ENCODE measurements around the gene HPCAL1.

The HPCAL1 gene

GRCh38 chr2:10369269-10370255 lies 66.9 kb downstream of the HPCAL1 start:
- no peak for TF ChIP-seq CTCF (conservative IDR thresholded peaks at IDR 0.05; ENCODE audit: low read depth)
- POLR2A ChIA-PET (ENCODE audit: low non-redundant PET) = no interaction called here
- no peak for DNase-seq (ENCODE audit: low spot score)
- 0 out of 2 replicates have a peak overlapping the region, but pooled peaks have one; percentile 7 for H3K27ac ChIP-seq
- CTCF ChIA-PET = interaction anchor here (0.7 kb wide), 1 partner anchor 40 kb away, joined by 3 read pairs; no protein-coding TSS in a partner anchor

- ChIA-PET CTCF (no interaction called here), POLR2A (ENCODE audit: low non-redundant PET) (no interaction called here)
- no peak for DNase-seq (ENCODE audit: low spot score)
- no peak for TF ChIP-seq CTCF (conservative IDR thresholded peaks at IDR 0.05; ENCODE audit: low read depth)
- H3K27ac ChIP-seq = no peak overlapping the region
These were observed 67.7 kb downstream of the HPCAL1 start for GRCh38 chr2:10370390-10370789.

GRCh38 chr2:10370895-10371294 lies 68.2 kb downstream of the HPCAL1 start:
- no peak overlapping the region for H3K27ac ChIP-seq
- CTCF ChIA-PET = no interaction called here
- no peak for TF ChIP-seq CTCF (conservative IDR thresholded peaks at IDR 0.05; ENCODE audit: low read depth)
- DNase-seq (ENCODE audit: low spot score) = no peak
- POLR2A ChIA-PET (ENCODE audit: low non-redundant PET) = no interaction called here

GRCh38 chr2:10371441-10372196 lies 68.9 kb downstream of the HPCAL1 start:
- no peak for DNase-seq (ENCODE audit: low spot score)
- H3K27ac ChIP-seq = no peak overlapping the region
- CTCF ChIA-PET = no interaction called here

GRCh38 chr2:10372203-10372861 lies 69.6 kb downstream of the HPCAL1 start:
- ChIA-PET POLR2A (ENCODE audit: low non-redundant PET) (no interaction called here), CTCF (interaction anchor here (0.6 kb wide), 1 partner anchor 1039 kb away, joined by 3 read pairs; no protein-coding TSS in a partner anchor)
- no peak for TF ChIP-seq CTCF (conservative IDR thresholded peaks at IDR 0.05; ENCODE audit: low read depth)
- no peak for DNase-seq (ENCODE audit: low spot score)
- no peak overlapping the region for H3K27ac ChIP-seq

More at GRCh38 chr2:10371441-10372196, 68.9 kb downstream of the HPCAL1 start:
- TF ChIP-seq CTCF (conservative IDR thresholded peaks at IDR 0.05; ENCODE audit: low read depth) = no peak
- POLR2A ChIA-PET (ENCODE audit: low non-redundant PET) = no interaction called here

GRCh38 chr2:10372862-10373240 lies 70.1 kb downstream of the HPCAL1 start:
- ChIA-PET POLR2A (ENCODE audit: low non-redundant PET) (no interaction called here), CTCF (interaction anchor here (0.6 kb wide), 1 partner anchor 1039 kb away, joined by 3 read pairs; no protein-coding TSS in a partner anchor)
- DNase-seq (ENCODE audit: low spot score) = no peak
- no peak for TF ChIP-seq CTCF (conservative IDR thresholded peaks at IDR 0.05; ENCODE audit: low read depth)
- H3K27ac ChIP-seq = no peak overlapping the region
